Endothelial cell of umbilical vein (primary cell): ENCODE results near the gene IGSF1. TPM values are rescaled to one million over a fixed set of nuclear protein-coding genes. Genes with fewer than 3 reads are reported as not detected.

Experiments
- BruUV-seq: library from RNA; stranded (reverse); fragments of 400-500 nt; replicated peaks from 2 replicates; lab custom pipeline; 2021; lab: Mats Ljungman, UMichigan
- CTCF ChIA-PET: fragments of 300-600, 350-600 bp; sonication (Branson Sonifier 250); formaldehyde crosslinking; loops from one replicate; lab custom pipeline; 2021; ENCODE audit warnings: antibody characterized with exemption, inconsistent platforms; lab: Charles Lee
- POLR2A ChIA-PET: fragments of 300-600, 350-600 bp; sonication (Branson Sonifier 250); formaldehyde crosslinking; loops from one replicate; lab custom pipeline; 2021; ENCODE audit warnings: antibody characterized with exemption, inconsistent platforms; lab: Charles Lee
- DNase-seq: peaks from one replicate; pipeline ENCODE4 v3.0.0-alpha.2; 2011; ENCODE audit warnings: low read depth, low spot score
- FAIRE-seq: peaks from 2 replicates; lab custom pipeline; 2011; peaks lifted over from hg19 to GRCh38; lab: Jason Lieb, UNC
- H2AFZ ChIP-seq: 2 replicates; pipeline ENCODE4 v1.6.0; 2012; ENCODE audit warnings: low read depth, low read length, control low read depth, inconsistent platforms
- H3K27ac ChIP-seq: 2 replicates; pipeline ENCODE4 v1.5.1; 2011; ENCODE audit warnings: low read depth, mild to moderate bottlenecking, control low read depth, low read length, moderate library complexity; ENCODE audit not compliant: insufficient read depth
- H3K27me3 ChIP-seq, 2 experiments: 2 replicates each; pipeline versions ENCODE4 v1.6.0 to v1.6.1; 2011; ENCODE audit warnings: low read length in 2 of 2, mixed read lengths in 1 of 2; ENCODE audit not compliant: control insufficient read depth in 2 of 2, insufficient read depth in 2 of 2
- H3K36me3 ChIP-seq, 2 experiments: 2 replicates in 1 of 2; 3 replicates in 1 of 2; pipeline ENCODE4 v1.5.1; 2011; ENCODE audit warnings: low read length in 2 of 2, mild to moderate bottlenecking in 1 of 2, moderate library complexity in 1 of 2; ENCODE audit not compliant: control insufficient read depth in 2 of 2, insufficient read depth in 2 of 2; ENCODE audit errors: extremely low read depth in 1 of 2
- H3K4me1 ChIP-seq: 3 replicates; pipeline ENCODE4 v1.5.1; 2011; ENCODE audit warnings: mild to moderate bottlenecking, low read length; ENCODE audit not compliant: control insufficient read depth, insufficient read depth; ENCODE audit errors: extremely low read depth
- H3K4me2 ChIP-seq: 2 replicates; pipeline ENCODE4 v1.6.1; 2011; ENCODE audit warnings: low read length, control low read depth, mixed read lengths; ENCODE audit not compliant: insufficient read depth
- H3K4me3 ChIP-seq, 3 experiments: fragments of 200-600 bp in 1 of 3; sonication (generic), shearing (Covaris generic) in 1 of 3; replicated peaks in 1 of 3; 2 replicates each; pipeline ENCODE4 v1.5.1; 2011 to 2016; ENCODE audit warnings: control low read depth in 3 of 3, low read length in 3 of 3, mild to moderate bottlenecking in 2 of 3, inconsistent platforms in 1 of 3, low read depth in 1 of 3, moderate library complexity in 1 of 3; ENCODE audit not compliant: insufficient read depth in 1 of 3
- H3K79me2 ChIP-seq: 2 replicates; pipeline ENCODE4 v1.6.0; 2012; ENCODE audit warnings: low read length, inconsistent platforms; ENCODE audit not compliant: control insufficient read depth, insufficient read depth
- H3K9ac ChIP-seq: replicated peaks from 2 replicates; pipeline ENCODE3; 2011; ENCODE audit warnings: low read length, control low read depth; ENCODE audit not compliant: insufficient read depth; ENCODE audit errors: extremely low read depth
- H3K9me1 ChIP-seq: replicated peaks from 3 replicates; pipeline ENCODE4 v1.6.0; 2011; ENCODE audit warnings: mild to moderate bottlenecking, low read length; ENCODE audit not compliant: control insufficient read depth, insufficient read depth; ENCODE audit errors: extremely low read depth
- H3K9me3 ChIP-seq: replicated peaks from 2 replicates; pipeline ENCODE4 v1.5.1; 2012; ENCODE audit warnings: low read length, inconsistent platforms; ENCODE audit not compliant: control insufficient read depth, insufficient read depth
- H4K20me1 ChIP-seq: replicated peaks from 2 replicates; pipeline ENCODE3; 2011; ENCODE audit warnings: mild to moderate bottlenecking, low read length; ENCODE audit not compliant: control insufficient read depth, insufficient read depth; ENCODE audit errors: extremely low read depth
- CTCF ChIP-seq, 2 donors: IDR thresholded peaks; 1 replicate in 1 of 2; 2 replicates in 1 of 2; pipeline ENCODE4 v1.5.1; 2011; ENCODE audit warnings: low read length in 2 of 2, mild to moderate bottlenecking in 2 of 2, moderate library complexity in 2 of 2, control low read depth in 1 of 2, inconsistent platforms in 1 of 2, low read depth in 1 of 2; ENCODE audit not compliant: insufficient read depth in 1 of 2; ENCODE audit errors: extremely low read depth in 1 of 2
- EZH2 ChIP-seq: IDR thresholded peaks from 2 replicates; pipeline ENCODE4 v1.6.1; 2012; ENCODE audit warnings: borderline replicate concordance, low read depth, mild to moderate bottlenecking, moderate library complexity, low read length, inconsistent platforms; ENCODE audit not compliant: severe bottlenecking
- FOS ChIP-seq: IDR thresholded peaks from 2 replicates; pipeline ENCODE4 v1.6.1; 2011; ENCODE audit warnings: mild to moderate bottlenecking, low read length, moderate library complexity, borderline replicate concordance; ENCODE audit not compliant: insufficient read depth
- GATA2 ChIP-seq: IDR thresholded peaks from 2 replicates; pipeline ENCODE4 v1.7.0; 2011; ENCODE audit warnings: low read depth, mild to moderate bottlenecking, moderate library complexity, mixed read lengths, low read length; ENCODE audit not compliant: insufficient read length, insufficient read depth
- JUN ChIP-seq: IDR thresholded peaks from 2 replicates; pipeline ENCODE4 v1.6.1; 2011; ENCODE audit warnings: borderline replicate concordance, low read depth; ENCODE audit not compliant: insufficient read length, insufficient read depth
- MYC ChIP-seq: IDR thresholded peaks from one replicate; pipeline ENCODE4 v1.6.1; 2011; ENCODE audit warnings: mild to moderate bottlenecking, low read depth, low read length
- POLR2A ChIP-seq: IDR thresholded peaks from 2 replicates; pipeline ENCODE4 v1.6.1; 2012; ENCODE audit warnings: low read depth, mild to moderate bottlenecking, control low read depth, low read length
- POLR2AphosphoS5 ChIP-seq: IDR thresholded peaks from 2 replicates; pipeline ENCODE4 v1.6.1; 2012; ENCODE audit warnings: low read depth, mild to moderate bottlenecking, control low read depth, low read length, moderate library complexity; ENCODE audit not compliant: insufficient read depth
- dilution Hi-C: fragments of 300-500 bp; cut with MboI; formaldehyde crosslinking; loops from one replicate; pipeline ENCODE4 v1.15.0; 2019; ENCODE audit warnings: low sequenced_read_pairs; ENCODE audit not compliant: extremely low pct_ligation_motif_present
- intact Hi-C: fragments of 100-400 bp; cut with micrococcal nuclease; formaldehyde crosslinking; loops from one replicate; pipeline ENCODE4 v1.10.0; 2022
- polyA plus RNA-seq, 4 experiments: library from polyadenylated mRNA; depleted of rRNA in 3 of 4; stranded (reverse) in 3 of 4; unstranded in 1 of 4; fragments of >200 nt; gene quantifications; 2 replicates each; pipeline versions ENCODE4 v1.2.1 to v1.2.3, GENCODE V29; 2011 to 2012; ENCODE audit warnings: missing spikeins in 1 of 4
- total RNA-seq: library from RNA; stranded (reverse); gene quantifications from 2 replicates; pipeline ENCODE4 v1.2.3, GENCODE V29; 2021
- TF ChIP-seq, protein P1 (sequence below): IDR thresholded peaks from 2 replicates; pipeline ENCODE4 v1.6.1; 2011; ENCODE audit not compliant: insufficient read depth, insufficient read length

Gene IGSF1
- total and polyA plus RNA-seq, 2 donors (not counting 3 experiments of a cell fraction or from before 2014, with no cell fraction given): not detected

- H3K4me2 ChIP-seq: no peak overlapping the region
- no peaks in the 10 kb centered on the region for H3K9me1 ChIP-seq
- TF ChIP-seq POLR2A: no peak
- TF ChIP-seq FOS: no peak
- TF ChIP-seq, protein P1, sequence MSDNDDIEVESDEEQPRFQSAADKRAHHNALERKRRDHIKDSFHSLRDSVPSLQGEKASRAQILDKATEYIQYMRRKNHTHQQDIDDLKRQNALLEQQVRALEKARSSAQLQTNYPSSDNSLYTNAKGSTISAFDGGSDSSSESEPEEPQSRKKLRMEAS: no peak
- TF ChIP-seq POLR2AphosphoS5: no peak
- TF ChIP-seq EZH2: no peak
- TF ChIP-seq GATA2: no peak
- no peak for TF ChIP-seq JUN
- no peak for TF ChIP-seq CTCF (IDR thresholded peaks at IDR 0.05; ENCODE audit: extremely low read depth in 1 of 2, insufficient read depth in 1 of 2, low read depth in 1 of 2, low read length in 2 of 2)
- no peak for TF ChIP-seq MYC
- DNase-seq (no peak), FAIRE-seq (no peak)
- no peaks in the 10 kb centered on the region for H3K4me1 ChIP-seq
- no peaks in the 10 kb centered on the region for H4K20me1 ChIP-seq
- no peaks in the 10 kb centered on the region for H3K27me3 ChIP-seq
- intact Hi-C loops: no loop called here
- no peak overlapping the region for H3K4me3 ChIP-seq
- no peak overlapping the region for H3K27ac ChIP-seq
- H3K79me2 ChIP-seq: no peaks in the 10 kb centered on the region
- no peaks in the 10 kb centered on the region for H3K36me3 ChIP-seq
- H3K9ac ChIP-seq: no peak overlapping the region
- dilution Hi-C loops: no loop called here
- BruUV-seq: no TSS peak
- no peaks in the 10 kb centered on the region for H3K9me3 ChIP-seq
- H2AFZ ChIP-seq: no peak overlapping the region
- POLR2A ChIA-PET: no interaction called here
- CTCF ChIA-PET: no interaction called here
Observed at GRCh38 chrX:131306601-131307000, 17.5 kb upstream of the IGSF1 start.
